Adrenal gland (tissue), 5 donors: Measurements from ENCODE around the gene GATA3.

Experiments
- POLR2A ChIP-seq, 2 donors: fragments of 450-650 bp; IDR thresholded peaks; one replicate each; pipeline ENCODE4 v1.6.1; 2017; ENCODE audit warnings: antibody characterized with exemption in 2 of 2, mild to moderate bottlenecking in 2 of 2, moderate library complexity in 1 of 2
- TF ChIP-seq, protein P1 (sequence below), 6 experiments: fragments of 450-650 bp in 4 of 6; fragments of 200-600 bp in 2 of 6; sonication (generic) in 1 of 6; IDR thresholded peaks; 1 replicate in 5 of 6; 2 replicates in 1 of 6; pipeline versions ENCODE4 v1.5.1 to v1.8.0; 2016 to 2021; ENCODE audit warnings: antibody characterized with exemption in 6 of 6, mild to moderate bottlenecking in 2 of 6, moderate library complexity in 1 of 6
- donor health status: DM: no; HTN: no; CAD: no.

DNA sequence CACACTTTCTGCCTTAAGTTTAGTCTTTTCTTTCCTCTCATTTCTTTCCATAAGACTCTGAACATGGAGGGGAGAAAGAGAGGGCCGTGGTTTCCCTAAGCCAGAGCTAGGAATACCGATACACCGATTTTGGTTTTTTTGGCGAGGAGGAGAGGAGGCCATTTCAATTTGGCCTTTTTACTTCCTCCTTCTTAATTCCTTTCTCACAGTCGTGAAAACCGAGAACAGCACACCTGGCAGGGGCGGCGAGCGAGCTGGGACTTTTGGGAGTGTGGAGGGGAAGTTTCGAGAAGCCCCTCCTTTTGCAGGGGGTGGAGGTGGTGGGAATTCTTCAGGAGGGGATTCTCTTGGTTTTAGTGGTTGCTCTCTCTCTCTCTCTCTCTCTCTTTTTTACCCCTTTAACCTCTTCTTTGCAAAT, 6.2 kb downstream of the GATA3 start:
- TF ChIP-seq, protein P1, sequence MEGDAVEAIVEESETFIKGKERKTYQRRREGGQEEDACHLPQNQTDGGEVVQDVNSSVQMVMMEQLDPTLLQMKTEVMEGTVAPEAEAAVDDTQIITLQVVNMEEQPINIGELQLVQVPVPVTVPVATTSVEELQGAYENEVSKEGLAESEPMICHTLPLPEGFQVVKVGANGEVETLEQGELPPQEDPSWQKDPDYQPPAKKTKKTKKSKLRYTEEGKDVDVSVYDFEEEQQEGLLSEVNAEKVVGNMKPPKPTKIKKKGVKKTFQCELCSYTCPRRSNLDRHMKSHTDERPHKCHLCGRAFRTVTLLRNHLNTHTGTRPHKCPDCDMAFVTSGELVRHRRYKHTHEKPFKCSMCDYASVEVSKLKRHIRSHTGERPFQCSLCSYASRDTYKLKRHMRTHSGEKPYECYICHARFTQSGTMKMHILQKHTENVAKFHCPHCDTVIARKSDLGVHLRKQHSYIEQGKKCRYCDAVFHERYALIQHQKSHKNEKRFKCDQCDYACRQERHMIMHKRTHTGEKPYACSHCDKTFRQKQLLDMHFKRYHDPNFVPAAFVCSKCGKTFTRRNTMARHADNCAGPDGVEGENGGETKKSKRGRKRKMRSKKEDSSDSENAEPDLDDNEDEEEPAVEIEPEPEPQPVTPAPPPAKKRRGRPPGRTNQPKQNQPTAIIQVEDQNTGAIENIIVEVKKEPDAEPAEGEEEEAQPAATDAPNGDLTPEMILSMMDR (IDR thresholded peaks at IDR 0.05) = no peak
- no peak for TF ChIP-seq POLR2A (IDR thresholded peaks at IDR 0.05)
